HepG2 (cell line): Measurements from ENCODE around the gene SH2D1B. TPM values are rescaled to one million over a fixed set of nuclear protein-coding genes. Genes with fewer than 3 reads are reported as not detected.

Source experiments
- ATAC-seq: fragments of 200-7000 bp; cut with Tn5 transposase; 3 replicates; pipeline ENCODE4 v1.9.1; 2020; ENCODE audit warnings: mild to moderate bottlenecking, moderate library complexity
- BruUV-seq: library from RNA; stranded (reverse); fragments of 400-500 nt; replicated peaks from 2 replicates; lab custom pipeline; 2021; lab: Mats Ljungman, UMichigan
- CTCF ChIA-PET: fragments of 300-600 bp; formaldehyde crosslinking; extraction: SDS; loops from one replicate; lab custom pipeline; 2021; ENCODE audit warnings: low total read pairs, inconsistent platforms, low intra/inter-chr PET ratio; lab: Yijun Ruan, JAX
- POLR2A ChIA-PET: fragments of 350-600 bp; sonication (Branson Sonifier 250); formaldehyde crosslinking; loops from one replicate; lab custom pipeline; 2020; ENCODE audit warnings: antibody characterized with exemption, inconsistent platforms; lab: Yijun Ruan, JAX
- DNase-seq: peaks from one replicate; pipeline ENCODE4 v3.0.0-alpha.2; 2015; ENCODE audit warnings: low spot score
- FAIRE-seq: peaks from 3 replicates; lab custom pipeline; 2011; peaks lifted over from hg19 to GRCh38; lab: Jason Lieb, UNC
- H2AFZ ChIP-seq: one replicate; pipeline ENCODE4 v1.6.1; 2011; ENCODE audit warnings: low read length, inconsistent platforms
- H3K27ac ChIP-seq: fragments of 300-600 bp; 3 replicates; pipeline ENCODE4 v1.8.0; 2011; ENCODE audit warnings: mixed run types, mild to moderate bottlenecking, mixed read lengths, low read length, inconsistent platforms; ENCODE audit not compliant: insufficient read depth; ENCODE audit errors: extremely low read length
- H3K27me3 ChIP-seq, 2 experiments: fragments of 200-600 bp in 1 of 2; 2 replicates in 1 of 2; 3 replicates in 1 of 2; pipeline versions ENCODE4 v1.6.0 to v1.8.0; 2011; ENCODE audit warnings: low read length in 2 of 2, mild to moderate bottlenecking in 2 of 2, moderate library complexity in 2 of 2, inconsistent platforms in 1 of 2; ENCODE audit not compliant: insufficient read depth in 2 of 2, control insufficient read depth in 1 of 2
- H3K36me3 ChIP-seq, 2 experiments: fragments of 200-600 bp in 1 of 2; replicated peaks in 1 of 2; 2 replicates in 1 of 2; 3 replicates in 1 of 2; pipeline versions ENCODE4 v1.5.1 to v1.8.0; 2011; ENCODE audit warnings: low read length in 2 of 2, inconsistent platforms in 1 of 2; ENCODE audit not compliant: insufficient read depth in 2 of 2, control insufficient read depth in 1 of 2
- H3K4me1 ChIP-seq: 2 replicates; pipeline ENCODE4 v1.5.1; 2012; ENCODE audit warnings: low read length, inconsistent platforms; ENCODE audit not compliant: insufficient read depth
- H3K4me2 ChIP-seq: 2 replicates; pipeline ENCODE4 v1.6.0; 2011; ENCODE audit warnings: low read depth, low read length, inconsistent platforms
- H3K4me3 ChIP-seq, 3 experiments: fragments of 200-600 bp in 1 of 3; sonication (generic), shearing (Covaris generic) in 1 of 3; replicated peaks in 1 of 3; 2 replicates each; pipeline ENCODE4 v1.5.1; 2011 to 2016; ENCODE audit warnings: low read length in 3 of 3, inconsistent platforms in 2 of 3, low read depth in 2 of 3, mild to moderate bottlenecking in 2 of 3, control low read depth in 1 of 3, mixed read lengths in 1 of 3; ENCODE audit not compliant: insufficient read depth in 1 of 3
- H3K79me2 ChIP-seq: one replicate; pipeline ENCODE4 v1.6.1; 2011; ENCODE audit warnings: low read length, inconsistent platforms; ENCODE audit not compliant: insufficient read depth
- H3K9ac ChIP-seq: 2 replicates; pipeline ENCODE4 v1.6.0; 2011; ENCODE audit warnings: mild to moderate bottlenecking, low read depth, low read length, inconsistent platforms; ENCODE audit not compliant: insufficient read depth
- H3K9me3 ChIP-seq: 2 replicates; pipeline ENCODE4 v1.5.1; 2012; ENCODE audit warnings: mild to moderate bottlenecking, low read length
- H4K20me1 ChIP-seq: 2 replicates; pipeline ENCODE4 v1.6.0; 2011; ENCODE audit warnings: inconsistent platforms, mild to moderate bottlenecking, low read length, moderate library complexity; ENCODE audit not compliant: insufficient read depth
- CBFB ChIP-seq: sonication (generic); formaldehyde crosslinking; IDR thresholded peaks from 2 replicates; pipeline ENCODE4 v1.4.0; 2020; ENCODE audit warnings: missing genetic modification reagents
- KDM6A ChIP-seq: IDR thresholded peaks from 2 replicates; pipeline ENCODE4 v1.6.1; 2016; ENCODE audit warnings: low read depth
- NR3C1 ChIP-seq: sonication (generic); formaldehyde crosslinking; IDR thresholded peaks from 2 replicates; pipeline ENCODE4 v1.4.0; 2020; ENCODE audit warnings: missing genetic modification reagents
- RNF2 ChIP-seq: fragments of 450-650 bp; conservative IDR thresholded peaks from 2 replicates; pipeline ENCODE4 v1.6.1; 2016; ENCODE audit warnings: low read depth
- YY1 ChIP-seq: IDR thresholded peaks from 2 replicates; pipeline ENCODE4 v1.6.1; 2011; ENCODE audit warnings: low read length, low read depth, moderate library complexity, mild to moderate bottlenecking; ENCODE audit not compliant: insufficient read depth, insufficient replicate concordance
- ZBTB38 ChIP-seq: sonication (generic); formaldehyde crosslinking; IDR thresholded peaks from 2 replicates; pipeline ENCODE4 v1.5.1; 2020; ENCODE audit warnings: mild to moderate bottlenecking, missing genetic modification reagents
- ZFP82 ChIP-seq: sonication (generic); formaldehyde crosslinking; IDR thresholded peaks from 2 replicates; pipeline ENCODE4 v1.5.1; 2020; ENCODE audit warnings: mild to moderate bottlenecking, missing genetic modification reagents, borderline replicate concordance
- ZNF567 ChIP-seq: sonication (generic); formaldehyde crosslinking; IDR thresholded peaks from 2 replicates; pipeline ENCODE4 v1.8.1; 2023; ENCODE audit warnings: mild to moderate bottlenecking, missing genetic modification reagents, borderline replicate concordance
- WGBS: methylation state at CpG from one replicate; pipeline ENCODE4 v1.1.6; 2017; ENCODE audit warnings: low lambda C conversion rate; 5-methylcytosine and 5-hydroxymethylcytosine counted together
- in situ Hi-C: cut with HindIII; loops from 2 replicates; pipeline ENCODE4 v1.10.0; 2017; ENCODE audit warnings: low pct_unique_long_range_greater_than_20kb; ENCODE audit not compliant: extremely low pct_ligation_motif_present
- intact Hi-C: fragments of 100-400 bp; cut with micrococcal nuclease; formaldehyde crosslinking; loops from one replicate; pipeline ENCODE4 v1.10.0; 2022; ENCODE audit not compliant: unreplicated experiment
- polyA plus RNA-seq, 8 experiments: library from polyadenylated mRNA; depleted of rRNA in 3 of 8; stranded (reverse) in 7 of 8; unstranded in 1 of 8; fragments of >200 nt; fragmentation: Illumina TruSeq in 4 of 8; extraction: Trizol in 4 of 8; gene quantifications; 2 replicates each; pipeline versions ENCODE4 v1.2.1 to v1.2.3, GENCODE V29; 2011 to 2016; ENCODE audit warnings: low read depth in 4 of 8, missing spikeins in 1 of 8, mixed read lengths in 1 of 8; ENCODE audit not compliant: insufficient read depth in 1 of 8
- total RNA-seq, 5 experiments: library from RNA; depleted of rRNA; stranded (reverse); fragments of >200 nt; fragmentation: Illumina TruSeq; extraction: Trizol; gene quantifications; 2 replicates each; pipeline ENCODE4 v1.2.3, GENCODE V29; 2016; ENCODE audit warnings: low read depth in 1 of 5
- TF ChIP-seq, protein P1 (sequence below): sonication (generic); formaldehyde crosslinking; IDR thresholded peaks from 2 replicates; pipeline ENCODE4 v1.5.0; 2020; ENCODE audit warnings: missing genetic modification reagents
- TF ChIP-seq, protein P2 (sequence below): IDR thresholded peaks from 2 replicates; pipeline ENCODE4 v1.6.1; 2016
- TF ChIP-seq, protein P3 (sequence below): sonication (generic); formaldehyde crosslinking; IDR thresholded peaks from 2 replicates; pipeline ENCODE4 v1.5.1; 2020; ENCODE audit warnings: missing genetic modification reagents, mild to moderate bottlenecking, borderline replicate concordance
- TF ChIP-seq, protein P4 (sequence below): sonication (generic); formaldehyde crosslinking; IDR thresholded peaks from 2 replicates; pipeline ENCODE4 v1.4.0; 2020; ENCODE audit warnings: missing genetic modification reagents
- TF ChIP-seq, protein P5 (sequence below): sonication (generic); formaldehyde crosslinking; IDR thresholded peaks from 2 replicates; pipeline ENCODE4 v1.4.0; 2020; ENCODE audit warnings: missing genetic modification reagents, borderline replicate concordance

Gene SH2D1B
- total and polyA plus RNA-seq, 2 of the 13 experiments (the other 11 are each of a cell fraction or from before 2014, with no cell fraction given): not detected

DNA sequence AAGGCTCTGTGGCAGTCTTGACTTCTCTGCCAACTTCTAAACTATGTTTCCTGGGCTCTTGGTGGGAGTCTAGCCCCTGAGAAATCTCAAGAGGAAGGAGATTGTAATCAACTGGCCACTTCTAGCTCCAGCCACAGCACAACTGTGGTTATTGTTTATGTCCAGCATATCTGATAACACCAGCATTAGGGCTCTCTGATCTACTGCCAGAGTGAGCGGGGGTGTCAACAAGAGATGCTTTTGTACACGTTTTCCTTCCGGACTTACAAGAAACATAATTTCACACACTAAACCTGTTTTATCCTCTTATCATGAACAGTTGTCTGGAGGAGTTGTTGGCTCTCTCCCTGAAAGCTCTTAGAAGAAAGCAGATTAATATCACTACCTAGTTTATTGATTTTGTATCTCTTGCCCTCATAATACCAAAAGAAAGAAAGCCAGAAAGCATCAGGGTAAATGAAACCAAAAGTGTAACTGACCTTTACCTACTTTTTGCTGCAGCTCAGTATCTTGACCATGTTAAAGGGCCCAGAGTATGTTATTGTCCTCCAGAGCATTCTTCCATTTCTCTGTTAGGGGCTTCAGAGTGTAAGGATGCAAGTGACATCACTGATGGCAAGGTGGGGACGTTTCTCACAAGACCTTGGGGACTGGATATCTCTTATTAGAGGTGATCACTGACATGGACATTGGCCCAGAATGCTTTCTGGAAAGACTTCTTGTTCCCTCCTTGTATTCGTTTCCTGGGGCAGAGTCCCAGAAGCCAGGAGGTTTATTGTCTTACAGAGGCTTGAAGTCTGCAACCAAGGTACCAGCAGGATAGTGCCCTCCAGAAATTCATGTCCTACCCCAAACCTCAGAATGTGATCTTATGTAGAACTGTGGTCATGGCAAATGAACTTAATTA, 9.6 kb upstream of the SH2D1B start:
- Histone ChIP-seq H3K9ac (no peak overlapping the region), H4K20me1 (no peaks in the 10 kb centered on the region), H3K4me3 (no peak overlapping the region), H3K79me2 (no peaks in the 10 kb centered on the region), H3K27me3 (peaks cover 0 to 10% of the 10 kb centered on the region in 2 experiments; a peak in 2 of 5 replicates), H3K9me3 (no peaks in the 10 kb centered on the region), H2AFZ (no peak overlapping the region), H3K4me2 (no peak overlapping the region), H3K27ac (no peak overlapping the region), H3K4me1 (no peaks in the 10 kb centered on the region), H3K36me3 (no peaks in the 10 kb centered on the region)
- no peak for DNase-seq
- ATAC-seq: no peak
- POLR2A ChIA-PET: no interaction called here
- in situ Hi-C loops (no loop called here), intact Hi-C loops (loop anchor here (10.0 kb wide), 1 partner anchor 73 kb away; the partner anchor contains the start of gene UHMK1)
- TF ChIP-seq CBFB: no peak
- no peak for TF ChIP-seq ZFP82 (CRISPR knock-in tag)
- no peak for TF ChIP-seq ZNF567 (CRISPR knock-in tag)
- TF ChIP-seq, protein P1, sequence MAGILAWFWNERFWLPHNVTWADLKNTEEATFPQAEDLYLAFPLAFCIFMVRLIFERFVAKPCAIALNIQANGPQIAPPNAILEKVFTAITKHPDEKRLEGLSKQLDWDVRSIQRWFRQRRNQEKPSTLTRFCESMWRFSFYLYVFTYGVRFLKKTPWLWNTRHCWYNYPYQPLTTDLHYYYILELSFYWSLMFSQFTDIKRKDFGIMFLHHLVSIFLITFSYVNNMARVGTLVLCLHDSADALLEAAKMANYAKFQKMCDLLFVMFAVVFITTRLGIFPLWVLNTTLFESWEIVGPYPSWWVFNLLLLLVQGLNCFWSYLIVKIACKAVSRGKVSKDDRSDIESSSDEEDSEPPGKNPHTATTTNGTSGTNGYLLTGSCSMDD (CRISPR knock-in tag): no peak
- TF ChIP-seq YY1: no peak
- no peak for TF ChIP-seq RNF2
- TF ChIP-seq, protein P2, sequence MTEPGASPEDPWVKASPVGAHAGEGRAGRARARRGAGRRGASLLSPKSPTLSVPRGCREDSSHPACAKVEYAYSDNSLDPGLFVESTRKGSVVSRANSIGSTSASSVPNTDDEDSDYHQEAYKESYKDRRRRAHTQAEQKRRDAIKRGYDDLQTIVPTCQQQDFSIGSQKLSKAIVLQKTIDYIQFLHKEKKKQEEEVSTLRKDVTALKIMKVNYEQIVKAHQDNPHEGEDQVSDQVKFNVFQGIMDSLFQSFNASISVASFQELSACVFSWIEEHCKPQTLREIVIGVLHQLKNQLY: no peak
- TF ChIP-seq NR3C1 (CRISPR knock-in tag): no peak
- no peak for TF ChIP-seq KDM6A (CRISPR knock-in tag)
- TF ChIP-seq ZBTB38 (CRISPR knock-in tag): no peak
- TF ChIP-seq, protein P3, sequence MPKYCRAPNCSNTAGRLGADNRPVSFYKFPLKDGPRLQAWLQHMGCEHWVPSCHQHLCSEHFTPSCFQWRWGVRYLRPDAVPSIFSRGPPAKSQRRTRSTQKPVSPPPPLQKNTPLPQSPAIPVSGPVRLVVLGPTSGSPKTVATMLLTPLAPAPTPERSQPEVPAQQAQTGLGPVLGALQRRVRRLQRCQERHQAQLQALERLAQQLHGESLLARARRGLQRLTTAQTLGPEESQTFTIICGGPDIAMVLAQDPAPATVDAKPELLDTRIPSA (CRISPR knock-in tag): no peak
- TF ChIP-seq, protein P4, sequence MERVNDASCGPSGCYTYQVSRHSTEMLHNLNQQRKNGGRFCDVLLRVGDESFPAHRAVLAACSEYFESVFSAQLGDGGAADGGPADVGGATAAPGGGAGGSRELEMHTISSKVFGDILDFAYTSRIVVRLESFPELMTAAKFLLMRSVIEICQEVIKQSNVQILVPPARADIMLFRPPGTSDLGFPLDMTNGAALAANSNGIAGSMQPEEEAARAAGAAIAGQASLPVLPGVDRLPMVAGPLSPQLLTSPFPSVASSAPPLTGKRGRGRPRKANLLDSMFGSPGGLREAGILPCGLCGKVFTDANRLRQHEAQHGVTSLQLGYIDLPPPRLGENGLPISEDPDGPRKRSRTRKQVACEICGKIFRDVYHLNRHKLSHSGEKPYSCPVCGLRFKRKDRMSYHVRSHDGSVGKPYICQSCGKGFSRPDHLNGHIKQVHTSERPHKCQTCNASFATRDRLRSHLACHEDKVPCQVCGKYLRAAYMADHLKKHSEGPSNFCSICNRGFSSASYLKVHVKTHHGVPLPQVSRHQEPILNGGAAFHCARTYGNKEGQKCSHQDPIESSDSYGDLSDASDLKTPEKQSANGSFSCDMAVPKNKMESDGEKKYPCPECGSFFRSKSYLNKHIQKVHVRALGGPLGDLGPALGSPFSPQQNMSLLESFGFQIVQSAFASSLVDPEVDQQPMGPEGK (CRISPR knock-in tag): no peak
- TF ChIP-seq, protein P5, sequence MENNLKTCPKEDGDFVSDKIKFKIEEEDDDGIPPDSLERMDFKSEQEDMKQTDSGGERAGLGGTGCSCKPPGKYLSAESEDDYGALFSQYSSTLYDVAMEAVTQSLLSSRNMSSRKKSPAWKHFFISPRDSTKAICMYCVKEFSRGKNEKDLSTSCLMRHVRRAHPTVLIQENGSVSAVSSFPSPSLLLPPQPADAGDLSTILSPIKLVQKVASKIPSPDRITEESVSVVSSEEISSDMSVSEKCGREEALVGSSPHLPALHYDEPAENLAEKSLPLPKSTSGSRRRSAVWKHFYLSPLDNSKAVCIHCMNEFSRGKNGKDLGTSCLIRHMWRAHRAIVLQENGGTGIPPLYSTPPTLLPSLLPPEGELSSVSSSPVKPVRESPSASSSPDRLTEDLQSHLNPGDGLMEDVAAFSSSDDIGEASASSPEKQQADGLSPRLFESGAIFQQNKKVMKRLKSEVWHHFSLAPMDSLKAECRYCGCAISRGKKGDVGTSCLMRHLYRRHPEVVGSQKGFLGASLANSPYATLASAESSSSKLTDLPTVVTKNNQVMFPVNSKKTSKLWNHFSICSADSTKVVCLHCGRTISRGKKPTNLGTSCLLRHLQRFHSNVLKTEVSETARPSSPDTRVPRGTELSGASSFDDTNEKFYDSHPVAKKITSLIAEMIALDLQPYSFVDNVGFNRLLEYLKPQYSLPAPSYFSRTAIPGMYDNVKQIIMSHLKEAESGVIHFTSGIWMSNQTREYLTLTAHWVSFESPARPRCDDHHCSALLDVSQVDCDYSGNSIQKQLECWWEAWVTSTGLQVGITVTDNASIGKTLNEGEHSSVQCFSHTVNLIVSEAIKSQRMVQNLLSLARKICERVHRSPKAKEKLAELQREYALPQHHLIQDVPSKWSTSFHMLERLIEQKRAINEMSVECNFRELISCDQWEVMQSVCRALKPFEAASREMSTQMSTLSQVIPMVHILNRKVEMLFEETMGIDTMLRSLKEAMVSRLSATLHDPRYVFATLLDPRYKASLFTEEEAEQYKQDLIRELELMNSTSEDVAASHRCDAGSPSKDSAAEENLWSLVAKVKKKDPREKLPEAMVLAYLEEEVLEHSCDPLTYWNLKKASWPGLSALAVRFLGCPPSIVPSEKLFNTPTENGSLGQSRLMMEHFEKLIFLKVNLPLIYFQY: no peak
- CTCF ChIA-PET: no interaction called here
- BruUV-seq: no TSS peak
- no peak for FAIRE-seq
- 2% methylated on average over 5 of the region's 5 CpGs for WGBS
